Ishikawa (cell line): ENCODE results near the gene NRXN3.

Experiments used
- RAD21 ChIP-seq: IDR thresholded peaks from 2 replicates; pipeline ENCODE4 v1.6.1; 2012; ENCODE audit warnings: low read depth
- TEAD4 ChIP-seq: IDR thresholded peaks from 2 replicates; pipeline ENCODE4 v1.6.1; 2012
- TF ChIP-seq, protein P1 (sequence below): IDR thresholded peaks from 2 replicates; pipeline ENCODE4 v1.6.1; 2012; ENCODE audit warnings: low read depth, mild to moderate bottlenecking

DNA sequence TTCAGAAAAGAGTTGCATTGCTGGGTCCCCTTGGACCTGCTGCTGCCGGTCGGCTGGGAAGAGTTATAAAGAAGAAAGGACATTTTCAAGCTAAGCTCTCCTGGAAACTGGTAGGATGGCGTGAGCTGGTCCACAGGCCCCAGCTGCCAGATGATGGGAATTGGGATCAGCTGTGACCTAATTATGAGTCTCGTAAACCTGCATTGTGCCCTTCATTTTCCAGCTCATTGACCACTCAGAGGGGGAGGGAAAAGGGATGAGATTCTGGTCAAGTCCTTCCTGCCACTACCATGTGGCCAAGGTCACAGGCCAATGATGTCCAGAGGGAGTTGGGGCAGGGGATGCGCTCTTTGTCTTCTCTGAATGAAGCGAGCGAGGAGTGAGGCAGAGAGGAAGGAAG, 320.9 kb downstream of the NRXN3 start:
- no peak for TF ChIP-seq TEAD4
- TF ChIP-seq RAD21: no peak
- TF ChIP-seq, protein P1, sequence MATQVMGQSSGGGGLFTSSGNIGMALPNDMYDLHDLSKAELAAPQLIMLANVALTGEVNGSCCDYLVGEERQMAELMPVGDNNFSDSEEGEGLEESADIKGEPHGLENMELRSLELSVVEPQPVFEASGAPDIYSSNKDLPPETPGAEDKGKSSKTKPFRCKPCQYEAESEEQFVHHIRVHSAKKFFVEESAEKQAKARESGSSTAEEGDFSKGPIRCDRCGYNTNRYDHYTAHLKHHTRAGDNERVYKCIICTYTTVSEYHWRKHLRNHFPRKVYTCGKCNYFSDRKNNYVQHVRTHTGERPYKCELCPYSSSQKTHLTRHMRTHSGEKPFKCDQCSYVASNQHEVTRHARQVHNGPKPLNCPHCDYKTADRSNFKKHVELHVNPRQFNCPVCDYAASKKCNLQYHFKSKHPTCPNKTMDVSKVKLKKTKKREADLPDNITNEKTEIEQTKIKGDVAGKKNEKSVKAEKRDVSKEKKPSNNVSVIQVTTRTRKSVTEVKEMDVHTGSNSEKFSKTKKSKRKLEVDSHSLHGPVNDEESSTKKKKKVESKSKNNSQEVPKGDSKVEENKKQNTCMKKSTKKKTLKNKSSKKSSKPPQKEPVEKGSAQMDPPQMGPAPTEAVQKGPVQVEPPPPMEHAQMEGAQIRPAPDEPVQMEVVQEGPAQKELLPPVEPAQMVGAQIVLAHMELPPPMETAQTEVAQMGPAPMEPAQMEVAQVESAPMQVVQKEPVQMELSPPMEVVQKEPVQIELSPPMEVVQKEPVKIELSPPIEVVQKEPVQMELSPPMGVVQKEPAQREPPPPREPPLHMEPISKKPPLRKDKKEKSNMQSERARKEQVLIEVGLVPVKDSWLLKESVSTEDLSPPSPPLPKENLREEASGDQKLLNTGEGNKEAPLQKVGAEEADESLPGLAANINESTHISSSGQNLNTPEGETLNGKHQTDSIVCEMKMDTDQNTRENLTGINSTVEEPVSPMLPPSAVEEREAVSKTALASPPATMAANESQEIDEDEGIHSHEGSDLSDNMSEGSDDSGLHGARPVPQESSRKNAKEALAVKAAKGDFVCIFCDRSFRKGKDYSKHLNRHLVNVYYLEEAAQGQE: no peak
